AG09319 (cell line): ENCODE measurements around the gene HSD17B12.

Experiments
- DNase-seq: peaks from one replicate; pipeline ENCODE4 v3.0.0-alpha.2; 2010; ENCODE audit warnings: low read depth; ENCODE audit errors: extremely low read depth
- TF ChIP-seq, protein P1 (sequence below): IDR thresholded peaks from 2 replicates; pipeline ENCODE4 v1.5.1; 2011; ENCODE audit warnings: low read depth, mild to moderate bottlenecking, inconsistent platforms, low read length, moderate library complexity

The HSD17B12 gene

DNA sequence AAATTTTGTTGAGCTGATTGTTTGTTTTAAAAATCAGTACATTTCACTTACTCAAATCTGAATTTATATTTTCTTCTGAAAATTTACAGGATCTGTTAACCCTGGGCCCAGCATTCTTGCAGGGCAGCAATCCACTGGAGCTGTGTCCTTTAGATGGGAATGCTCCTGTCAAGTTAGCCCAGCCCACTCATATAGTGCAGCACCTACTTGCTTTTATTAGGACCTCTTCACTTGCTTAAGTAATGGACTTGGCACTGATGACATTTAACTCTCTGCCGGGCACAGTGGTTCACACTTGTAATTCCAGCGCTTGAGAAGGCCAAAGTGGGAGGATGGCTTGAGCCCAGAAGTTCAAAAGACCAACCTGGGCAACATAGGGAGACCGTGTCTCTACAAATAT lies 89.6 kb downstream of the HSD17B12 start:
- TF ChIP-seq, protein P1, sequence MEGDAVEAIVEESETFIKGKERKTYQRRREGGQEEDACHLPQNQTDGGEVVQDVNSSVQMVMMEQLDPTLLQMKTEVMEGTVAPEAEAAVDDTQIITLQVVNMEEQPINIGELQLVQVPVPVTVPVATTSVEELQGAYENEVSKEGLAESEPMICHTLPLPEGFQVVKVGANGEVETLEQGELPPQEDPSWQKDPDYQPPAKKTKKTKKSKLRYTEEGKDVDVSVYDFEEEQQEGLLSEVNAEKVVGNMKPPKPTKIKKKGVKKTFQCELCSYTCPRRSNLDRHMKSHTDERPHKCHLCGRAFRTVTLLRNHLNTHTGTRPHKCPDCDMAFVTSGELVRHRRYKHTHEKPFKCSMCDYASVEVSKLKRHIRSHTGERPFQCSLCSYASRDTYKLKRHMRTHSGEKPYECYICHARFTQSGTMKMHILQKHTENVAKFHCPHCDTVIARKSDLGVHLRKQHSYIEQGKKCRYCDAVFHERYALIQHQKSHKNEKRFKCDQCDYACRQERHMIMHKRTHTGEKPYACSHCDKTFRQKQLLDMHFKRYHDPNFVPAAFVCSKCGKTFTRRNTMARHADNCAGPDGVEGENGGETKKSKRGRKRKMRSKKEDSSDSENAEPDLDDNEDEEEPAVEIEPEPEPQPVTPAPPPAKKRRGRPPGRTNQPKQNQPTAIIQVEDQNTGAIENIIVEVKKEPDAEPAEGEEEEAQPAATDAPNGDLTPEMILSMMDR: no peak
- no peak for DNase-seq

DNA sequence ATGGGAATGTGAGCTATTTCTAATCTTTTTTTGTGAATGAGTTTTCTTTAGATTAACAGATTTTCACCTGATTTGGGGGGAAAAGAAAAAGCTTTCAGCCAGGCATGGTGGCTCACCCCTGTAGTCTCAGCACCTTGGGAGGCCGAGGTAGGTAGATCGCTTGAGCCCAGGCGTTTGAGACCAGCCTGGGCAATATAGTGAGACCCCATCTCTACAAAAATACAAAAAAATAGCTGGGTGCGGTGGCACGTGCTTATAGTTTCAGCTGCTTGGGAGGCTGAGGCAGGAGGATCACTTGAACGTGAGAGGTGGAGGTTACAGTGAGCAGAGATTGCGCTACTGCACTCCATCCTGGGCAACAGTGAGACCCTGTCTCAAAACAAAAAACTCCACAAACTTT lies 92.2 kb downstream of the HSD17B12 start:
- no peak for DNase-seq
- TF ChIP-seq, protein P1: no peak

DNA sequence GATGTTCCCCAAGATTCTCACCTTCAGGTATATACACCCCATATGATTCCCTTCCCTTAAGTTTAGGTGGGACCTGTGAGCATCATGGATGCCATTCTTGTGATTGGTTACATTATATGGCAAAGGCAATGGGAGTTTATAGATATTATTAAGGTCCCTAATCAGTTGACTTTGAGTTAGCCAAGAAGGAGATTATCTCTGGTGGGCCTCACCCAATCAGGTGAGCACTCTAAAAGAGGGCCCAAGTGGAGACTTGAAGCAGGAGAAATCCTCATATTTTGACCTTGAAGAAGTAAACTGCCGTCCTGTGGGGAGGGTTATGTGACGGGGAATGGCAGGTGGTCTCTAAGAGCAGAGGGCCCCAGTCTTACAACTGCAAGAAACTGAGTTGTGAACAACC lies 94.2 kb downstream of the HSD17B12 start:
- no peak for DNase-seq
- TF ChIP-seq, protein P1: no peak

DNA sequence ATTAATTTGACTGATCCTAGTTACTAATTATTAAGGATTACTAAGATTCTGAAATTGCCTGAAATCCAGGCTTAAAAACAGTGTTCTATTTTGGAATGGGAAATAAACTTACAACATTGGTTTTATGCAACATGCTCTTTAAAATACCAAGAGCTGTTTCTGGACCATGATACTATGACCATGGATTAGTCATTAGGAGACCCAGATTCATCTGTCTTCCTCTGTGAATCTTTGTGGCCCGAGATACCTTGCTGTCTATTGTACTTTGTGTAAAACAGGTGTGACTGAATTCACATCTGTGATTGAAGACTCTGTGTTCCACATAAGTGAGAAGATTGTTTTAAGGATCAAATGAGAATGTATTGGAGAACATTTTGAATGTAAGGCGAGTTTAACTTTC lies 98.8 kb downstream of the HSD17B12 start:
- no peak for DNase-seq
- TF ChIP-seq, protein P1: no peak

DNA sequence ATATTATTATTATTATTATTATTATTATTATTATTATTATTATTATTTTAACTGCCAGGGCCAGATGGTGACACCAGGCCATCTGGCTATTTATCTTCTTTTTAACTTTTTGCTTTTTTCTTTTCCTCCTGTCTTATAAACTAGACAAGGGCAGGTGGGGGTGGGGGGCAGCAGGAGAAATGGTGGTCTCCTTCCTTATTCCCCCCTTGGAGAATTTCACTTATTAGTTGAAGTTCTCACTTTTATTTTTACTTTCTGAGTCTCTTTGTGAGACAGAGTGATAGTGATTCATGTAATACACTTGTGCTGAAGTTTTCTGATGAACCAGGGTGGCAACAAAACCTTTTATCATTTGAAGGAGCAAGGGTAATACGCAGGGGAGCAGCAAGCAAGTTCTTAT lies 103.8 kb downstream of the HSD17B12 start:
- DNase-seq: no peak
- TF ChIP-seq, protein P1: no peak

DNA sequence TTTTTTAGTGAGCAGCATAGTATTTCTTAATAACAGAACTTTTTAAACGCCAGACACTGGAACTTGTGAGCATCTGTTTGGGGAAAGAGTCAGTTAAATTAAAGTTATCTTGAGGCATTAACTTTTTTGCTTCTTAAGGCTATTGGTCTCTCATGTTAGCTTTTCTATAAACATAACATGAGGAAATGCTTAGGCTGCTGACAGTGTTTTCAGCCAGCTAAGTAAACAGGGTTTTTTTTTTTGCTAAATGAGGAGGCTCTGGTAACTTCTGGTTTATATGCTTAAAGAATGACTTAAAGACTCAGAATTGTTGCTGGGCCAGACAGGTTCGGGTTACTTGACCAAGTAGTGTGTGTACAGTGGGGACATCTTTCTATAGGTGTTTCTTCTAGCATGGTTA lies 104.3 kb downstream of the HSD17B12 start:
- TF ChIP-seq, protein P1: no peak
- DNase-seq: no peak

DNA sequence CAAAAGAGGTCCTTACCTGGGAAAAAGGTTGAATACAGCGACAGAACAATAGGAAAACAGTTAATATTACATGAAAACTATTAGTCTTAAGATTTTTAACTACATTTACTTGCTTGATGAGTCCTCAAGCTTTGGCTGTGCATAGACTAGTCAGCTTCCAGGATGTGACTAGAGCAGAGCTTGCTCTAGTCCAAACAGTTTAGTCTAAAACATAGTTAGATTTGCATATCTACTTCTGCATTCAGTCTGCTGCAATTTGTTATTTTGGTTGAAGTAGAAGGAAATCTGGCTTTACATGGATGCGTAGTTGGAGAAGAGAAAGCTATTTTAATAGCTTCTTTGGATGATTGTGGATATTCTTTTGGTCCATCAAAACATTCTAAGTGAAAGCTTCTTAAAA lies 104.8 kb downstream of the HSD17B12 start:
- TF ChIP-seq, protein P1: no peak
- no peak for DNase-seq
